AG04450 (cell line): ENCODE data around the gene NEURL1B. TPM values are rescaled to one million over a fixed set of nuclear protein-coding genes. Genes with fewer than 3 reads are reported as not detected.

Source experiments
- CTCF ChIA-PET: fragments of 300-600, 350-600 bp; formaldehyde crosslinking; extraction: SDS; loops from one replicate; lab custom pipeline; 2022; ENCODE audit warnings: antibody characterized with exemption, inconsistent platforms; lab: Charles Lee
- POLR2A ChIA-PET: fragments of 350-600 bp; formaldehyde crosslinking; extraction: SDS; loops from one replicate; lab custom pipeline; 2021; ENCODE audit warnings: antibody characterized with exemption, inconsistent platforms; lab: Yijun Ruan, JAX
- DNase-seq: peaks from one replicate; pipeline ENCODE4 v3.0.0-alpha.2; 2011; ENCODE audit warnings: low read depth, low spot score
- H3K27ac ChIP-seq: one replicate; pipeline ENCODE4 v1.5.1; 2012; ENCODE audit warnings: low read depth, low read length, control low read depth
- H3K27me3 ChIP-seq: one replicate; pipeline ENCODE4 v1.6.0; 2012; ENCODE audit warnings: low read length; ENCODE audit not compliant: control insufficient read depth, insufficient read depth
- H3K4me3 ChIP-seq: 2 replicates; pipeline ENCODE4 v1.5.1; 2011; ENCODE audit warnings: mild to moderate bottlenecking, low read depth, low read length, control low read depth
- H3K9me3 ChIP-seq: 2 replicates; pipeline ENCODE4 v1.5.1; 2012; ENCODE audit warnings: low read length; ENCODE audit not compliant: control insufficient read depth, insufficient read depth
- CTCF ChIP-seq: IDR thresholded peaks from 2 replicates; pipeline ENCODE4 v1.5.1; 2011; ENCODE audit warnings: low read depth, low read length, control low read depth, inconsistent platforms
- polyA plus RNA-seq: library from polyadenylated mRNA; depleted of rRNA; stranded (reverse); fragments of >200 nt; gene quantifications from 2 replicates; pipeline ENCODE4 v1.2.3, GENCODE V29; 2011

Gene NEURL1B
- polyA plus RNA-seq, 1 experiment: 1.8 TPM

- CTCF ChIA-PET: no interaction called here
These were observed 32.3 kb upstream of the NEURL1B start for GRCh38 chr5:172608773-172609172.

GRCh38 chr5:172610643-172611042 lies 30.4 kb upstream of the NEURL1B start:
- no peak for TF ChIP-seq CTCF
- no peak for DNase-seq
- Histone ChIP-seq H3K4me3 (no peak overlapping the region), H3K27me3 (peaks cover 26% of the 10 kb centered on the region), H3K27ac (no peak overlapping the region), H3K9me3 (peaks cover 12% of the 10 kb centered on the region; the same call in 1 of the 2 replicates)
- ChIA-PET POLR2A (no interaction called here), CTCF (no interaction called here)

More at GRCh38 chr5:172608773-172609172, 32.3 kb upstream of the NEURL1B start:
- TF ChIP-seq CTCF: no peak
- Histone ChIP-seq H3K27ac (no peak overlapping the region), H3K4me3 (no peak overlapping the region), H3K27me3 (peaks cover 23% of the 10 kb centered on the region), H3K9me3 (peaks cover 9% of the 10 kb centered on the region; the same call in 1 of the 2 replicates)
- POLR2A ChIA-PET: interaction anchor here (0.6 kb wide), 1 partner anchor 631 kb away, joined by 3 read pairs; no protein-coding TSS in a partner anchor
- no peak for DNase-seq

- ChIA-PET CTCF (no interaction called here), POLR2A (no interaction called here)
- peaks cover 3% of the 10 kb centered on the region; the same call in 1 of the 2 replicates for H3K9me3 ChIP-seq
- TF ChIP-seq CTCF: no peak
- H3K27me3 ChIP-seq: peaks cover 15% of the 10 kb centered on the region
- no peak overlapping the region for H3K27ac ChIP-seq
- no peak overlapping the region for H3K4me3 ChIP-seq
- no peak for DNase-seq
These were observed 29.1 kb upstream of the NEURL1B start for GRCh38 chr5:172611913-172612312.

GRCh38 chr5:172612771-172613170 lies 28.3 kb upstream of the NEURL1B start:
- POLR2A ChIA-PET: no interaction called here
- H3K27me3 ChIP-seq: peaks cover 13% of the 10 kb centered on the region
- TF ChIP-seq CTCF: no peak
- no peak for DNase-seq
- no peak overlapping the region for H3K27ac ChIP-seq
- peaks cover 3% of the 10 kb centered on the region for H3K9me3 ChIP-seq
- CTCF ChIA-PET: no interaction called here
- H3K4me3 ChIP-seq: no peak overlapping the region

- no peak for TF ChIP-seq CTCF
- Histone ChIP-seq H3K27me3 (peaks cover 15% of the 10 kb centered on the region), H3K4me3 (no peak overlapping the region), H3K27ac (no peak overlapping the region), H3K9me3 (peaks cover 3% of the 10 kb centered on the region)
- no peak for DNase-seq
- POLR2A ChIA-PET: interaction anchor here (1.2 kb wide), 1 partner anchor 43 kb away, joined by 3 read pairs; no protein-coding TSS in a partner anchor
- CTCF ChIA-PET: interaction anchor here (0.9 kb wide), 1 partner anchor 137 kb away, joined by 4 read pairs; no protein-coding TSS in a partner anchor
These were observed 24.9 kb upstream of the NEURL1B start for GRCh38 chr5:172616136-172616535.
